MM.1S (cell line): Measurements from ENCODE around the gene DYRK4.

Source experiments
- DNase-seq: peaks from one replicate; pipeline ENCODE4 v3.0.0-alpha.2; 2015
- H2AFZ ChIP-seq: fragments of 300-600 bp; sonication (generic); 2 replicates; pipeline ENCODE4 v1.6.0; 2016; ENCODE audit warnings: antibody characterized with exemption, low read length
- H3F3A ChIP-seq: fragments of 300-600 bp; sonication (generic); 2 replicates; pipeline ENCODE4 v1.6.1; 2016; ENCODE audit warnings: mild to moderate bottlenecking, antibody characterized with exemption, low read length, moderate library complexity, mixed read lengths; ENCODE audit not compliant: insufficient read depth
- H3K27ac ChIP-seq: fragments of 300-600 bp; sonication (generic); 2 replicates; pipeline ENCODE4 v1.5.1; 2016; ENCODE audit warnings: mild to moderate bottlenecking, low read length
- H3K27me3 ChIP-seq: fragments of 300-600 bp; sonication (generic); replicated peaks from 2 replicates; pipeline ENCODE4 v1.6.0; 2016; ENCODE audit warnings: low read length; ENCODE audit not compliant: insufficient read depth
- H3K36me3 ChIP-seq: fragments of 300-600 bp; sonication (generic); replicated peaks from 2 replicates; pipeline ENCODE4 v1.6.1; 2016; ENCODE audit warnings: mild to moderate bottlenecking, low read length, mixed read lengths; ENCODE audit not compliant: insufficient read depth
- H3K4me1 ChIP-seq: fragments of 300-600 bp; sonication (generic); 2 replicates; pipeline ENCODE4 v1.6.1; 2016; ENCODE audit warnings: low read length, mixed read lengths
- H3K4me2 ChIP-seq: fragments of 300-600 bp; sonication (generic); 2 replicates; pipeline ENCODE4 v1.6.0; 2016; ENCODE audit warnings: low read depth, low read length
- H3K4me3 ChIP-seq: fragments of 300-600 bp; sonication (generic); 2 replicates; pipeline ENCODE4 v1.5.1; 2016; ENCODE audit warnings: low read length, mixed read lengths
- H3K79me2 ChIP-seq: fragments of 300-600 bp; sonication (generic); 2 replicates; pipeline ENCODE4 v1.6.1; 2016; ENCODE audit warnings: mixed run types, low read length, mixed read lengths
- H3K9ac ChIP-seq: fragments of 300-600 bp; sonication (generic); 2 replicates; pipeline ENCODE4 v1.6.1; 2016; ENCODE audit warnings: low read length, mixed read lengths
- H3K9me2 ChIP-seq: fragments of 300-600 bp; sonication (generic); replicated peaks from 2 replicates; pipeline ENCODE4 v1.6.1; 2016; ENCODE audit warnings: mild to moderate bottlenecking, low read length, mixed read lengths; ENCODE audit not compliant: insufficient read depth
- H3K9me3 ChIP-seq: fragments of 300-600 bp; sonication (generic); replicated peaks from 2 replicates; pipeline ENCODE4 v1.6.1; 2016; ENCODE audit warnings: mild to moderate bottlenecking, low read length, mixed read lengths; ENCODE audit not compliant: insufficient read depth
- H4K20me1 ChIP-seq: fragments of 300-600 bp; sonication (generic); 2 replicates; pipeline ENCODE4 v1.6.1; 2016; ENCODE audit warnings: mild to moderate bottlenecking, low read length, moderate library complexity, mixed read lengths; ENCODE audit not compliant: insufficient read depth
- CTCF ChIP-seq: fragments of 300-600 bp; sonication (generic); IDR thresholded peaks from 2 replicates; pipeline ENCODE4 v1.5.1; 2016; ENCODE audit warnings: antibody characterized with exemption, low read length, mixed read lengths
- EZH2 ChIP-seq: fragments of 300-600 bp; sonication (generic); optimal IDR thresholded peaks from 2 replicates; pipeline ENCODE3; 2017; ENCODE audit warnings: low read depth, mild to moderate bottlenecking, antibody characterized with exemption, low read length, mixed read lengths
- EZH2phosphoT487 ChIP-seq: fragments of 300-600 bp; sonication (generic); IDR thresholded peaks from 2 replicates; pipeline ENCODE4 v1.6.1; 2018; ENCODE audit warnings: antibody characterized with exemption, low read length

DYRK4 gene

GRCh38 chr12:4526923-4527546, 35.0 kb upstream of the DYRK4 start:
- Histone ChIP-seq H3K9ac (no peak overlapping the region), H4K20me1 (no peaks in the 10 kb centered on the region), H3K9me3 (no peaks in the 10 kb centered on the region), H3K4me3 (no peak overlapping the region), H3K36me3 (peaks cover 3% of the 10 kb centered on the region; the same call in 1 of the 2 replicates), H3K4me1 (no peaks in the 10 kb centered on the region), H3K27ac (no peak overlapping the region), H3K27me3 (no peaks in the 10 kb centered on the region), H2AFZ (no peak overlapping the region), H3K4me2 (no peak overlapping the region), H3K9me2 (no peaks in the 10 kb centered on the region), H3F3A (peaks cover 5% of the 10 kb centered on the region; the same call in 1 of the 2 replicates), H3K79me2 (peaks cover 13% of the 10 kb centered on the region; the same call in 1 of the 2 replicates)
- TF ChIP-seq CTCF (peak; percentile 40), EZH2 (no peak)
- DNase-seq = peak; percentile 36

- H3K27ac ChIP-seq = no peak overlapping the region
- no peak for DNase-seq
- H3K4me3 ChIP-seq = no peak overlapping the region
- H3K27me3 ChIP-seq = no peaks in the 10 kb centered on the region
- 0 out of 2 replicates have a peak, but pooled peaks cover 8% of the 10 kb centered on the region for H3K36me3 ChIP-seq
- no peak overlapping the region for H3K4me2 ChIP-seq
- no peaks in the 10 kb centered on the region for H3K9me2 ChIP-seq
- no peak overlapping the region for H2AFZ ChIP-seq
- peaks cover 16% of the 10 kb centered on the region for H3F3A ChIP-seq
- H4K20me1 ChIP-seq = no peaks in the 10 kb centered on the region
- no peaks in the 10 kb centered on the region for H3K9me3 ChIP-seq
- H3K79me2 ChIP-seq = peaks cover 34% of the 10 kb centered on the region
- no peak overlapping the region for H3K9ac ChIP-seq
- TF ChIP-seq EZH2phosphoT487 = no peak
- TF ChIP-seq CTCF = no peak
- no peak for TF ChIP-seq EZH2
- H3K4me1 ChIP-seq = peaks cover under 1% of the 10 kb centered on the region; the same call in 1 of the 2 replicates
These were observed 31.8 kb upstream of the DYRK4 start for GRCh38 chr12:4530160-4530559.

- no peaks in the 10 kb centered on the region for H4K20me1 ChIP-seq
- H3K36me3 ChIP-seq = 0 out of 2 replicates have a peak, but pooled peaks cover 8% of the 10 kb centered on the region
- H2AFZ ChIP-seq = no peak overlapping the region
- H3K79me2 ChIP-seq = peaks cover 35% of the 10 kb centered on the region
- H3K27me3 ChIP-seq = no peaks in the 10 kb centered on the region
- no peaks in the 10 kb centered on the region for H3K9me2 ChIP-seq
- no peak overlapping the region for H3K4me3 ChIP-seq
- no peaks in the 10 kb centered on the region for H3K9me3 ChIP-seq
- no peak for TF ChIP-seq EZH2phosphoT487
- TF ChIP-seq CTCF = no peak
- no peak for TF ChIP-seq EZH2
- no peak overlapping the region for H3K9ac ChIP-seq
- DNase-seq = no peak
- no peak overlapping the region for H3K4me2 ChIP-seq
- peaks cover 5% of the 10 kb centered on the region for H3K4me1 ChIP-seq
- H3K27ac ChIP-seq = no peak overlapping the region
- H3F3A ChIP-seq = peaks cover 25% of the 10 kb centered on the region
These were observed 30.9 kb upstream of the DYRK4 start for GRCh38 chr12:4530982-4531586.
